ENCODE results near the gene WDR77. TPM values are rescaled to one million over a fixed set of nuclear protein-coding genes. Genes with fewer than 3 reads are reported as not detected.

Gene WDR77
- total and polyA plus RNA-seq, 2 experiments from 2014 or later: 39.3 to 109 TPM

GRCh38 chr1:111489604-111490003 is 40.5 kb upstream of the WDR77 start:
- Histone ChIP-seq H3K4me1 (ENCODE audit: low read depth) (peaks cover 2% of the 10 kb centered on the region), H3K36me3 (no peaks in the 10 kb centered on the region)
- no peak for TF ChIP-seq CTCF (IDR thresholded peaks at IDR 0.05; ENCODE audit: low read depth, low read length)

GRCh38 chr1:111488669-111489068 is 39.6 kb upstream of the WDR77 start:
- no peaks in the 10 kb centered on the region for H3K36me3 ChIP-seq
- H3K4me3 ChIP-seq: no peak overlapping the region
- no peak overlapping the region for H3K27ac ChIP-seq
- peaks cover 9% of the 10 kb centered on the region for H3K4me1 ChIP-seq (ENCODE audit: low read depth)
- DNase-seq (ENCODE audit: low read depth in 1 of 2, low spot score in 1 of 2): no peak
- no peaks in the 10 kb centered on the region for H3K9me3 ChIP-seq (ENCODE audit: low read depth)
- no peaks in the 10 kb centered on the region for H3K27me3 ChIP-seq
- TF ChIP-seq CTCF (IDR thresholded peaks at IDR 0.05; ENCODE audit: low read depth, low read length): no peak

More at GRCh38 chr1:111489604-111490003, 40.5 kb upstream of the WDR77 start:
- Histone ChIP-seq H3K9me3 (ENCODE audit: low read depth) (no peaks in the 10 kb centered on the region), H3K27me3 (no peaks in the 10 kb centered on the region), H3K27ac (no peak overlapping the region), H3K4me3 (no peak overlapping the region)
- peak in 1 of 2 donors; percentile 63 for DNase-seq (ENCODE audit: low read depth in 1 of 2, low spot score in 1 of 2)

GRCh38 chr1:111487133-111487532 is 38.1 kb upstream of the WDR77 start:
- Histone ChIP-seq H3K27ac (no peak overlapping the region), H3K4me3 (no peak overlapping the region), H3K27me3 (no peaks in the 10 kb centered on the region), H3K36me3 (no peaks in the 10 kb centered on the region), H3K4me1 (ENCODE audit: low read depth) (peaks cover 15% of the 10 kb centered on the region), H3K9me3 (ENCODE audit: low read depth) (no peaks in the 10 kb centered on the region)
- no peak for DNase-seq (ENCODE audit: low read depth in 1 of 2, low spot score in 1 of 2)
- no peak for TF ChIP-seq CTCF (IDR thresholded peaks at IDR 0.05; ENCODE audit: low read depth, low read length)

GRCh38 chr1:111486431-111486830 is 37.4 kb upstream of the WDR77 start:
- no peaks in the 10 kb centered on the region for H3K36me3 ChIP-seq
- no peaks in the 10 kb centered on the region for H3K9me3 ChIP-seq (ENCODE audit: low read depth)
- no peak overlapping the region for H3K4me3 ChIP-seq
- DNase-seq (ENCODE audit: low read depth in 1 of 2, low spot score in 1 of 2): no peak
- TF ChIP-seq CTCF (IDR thresholded peaks at IDR 0.05; ENCODE audit: low read depth, low read length): no peak
- H3K4me1 ChIP-seq (ENCODE audit: low read depth): peaks cover 22% of the 10 kb centered on the region
- H3K27ac ChIP-seq: no peak overlapping the region
- H3K27me3 ChIP-seq: no peaks in the 10 kb centered on the region

- no peaks in the 10 kb centered on the region for H3K9me3 ChIP-seq (ENCODE audit: low read depth)
Observed at GRCh38 chr1:111484391-111485026, 35.5 kb upstream of the WDR77 start.

More at GRCh38 chr1:111484391-111485026, 35.5 kb upstream of the WDR77 start:
- no peak overlapping the region for H3K4me3 ChIP-seq
- no peaks in the 10 kb centered on the region for H3K36me3 ChIP-seq
- peaks cover 27% of the 10 kb centered on the region for H3K4me1 ChIP-seq (ENCODE audit: low read depth)
- no peak for TF ChIP-seq CTCF (IDR thresholded peaks at IDR 0.05; ENCODE audit: low read depth, low read length)
- no peak for DNase-seq (ENCODE audit: low read depth in 1 of 2, low spot score in 1 of 2)
- no peak overlapping the region for H3K27ac ChIP-seq
- no peaks in the 10 kb centered on the region for H3K27me3 ChIP-seq

Measured in cardiac muscle cell (in vitro differentiated cells and primary cell).